Mucosa of stomach (tissue), 1 donor: ENCODE results near the gene TRIM54.
"Not testable (repeated sequence)": the region's sequence is repeated elsewhere in the genome, so short reads cannot be mapped to it uniquely, and the experiment has no call there.

Experiments used
- H3K27me3 ChIP-seq: one replicate; pipeline ENCODE4 v1.7.0; 2013; ENCODE audit warnings: mild to moderate bottlenecking, low read length; ENCODE audit not compliant: control insufficient read depth, insufficient read depth
- H3K36me3 ChIP-seq: one replicate; pipeline ENCODE4 v1.7.0; 2013; ENCODE audit warnings: low read length; ENCODE audit not compliant: control insufficient read depth, insufficient read depth
- H3K4me1 ChIP-seq: one replicate; pipeline ENCODE4 v1.7.0; 2013; ENCODE audit warnings: mild to moderate bottlenecking, low read length; ENCODE audit not compliant: control insufficient read depth, insufficient read depth
- H3K4me3 ChIP-seq: one replicate; pipeline ENCODE4 v1.7.0; 2013; ENCODE audit warnings: low read length
- H3K9ac ChIP-seq: one replicate; pipeline ENCODE4 v1.7.0; 2013; ENCODE audit warnings: mild to moderate bottlenecking, low read length, moderate library complexity
- H3K9me3 ChIP-seq: one replicate; pipeline ENCODE4 v1.7.0; 2013; ENCODE audit warnings: mild to moderate bottlenecking, low read length, moderate library complexity; ENCODE audit not compliant: control insufficient read depth
- donor health status: Pancreatic carcinoma.

The TRIM54 gene

GRCh38 chr2:27296481-27296880 lies 14.3 kb downstream of the TRIM54 start:
- Histone ChIP-seq H3K4me3 (no peak overlapping the region), H3K36me3 (no peaks in the 10 kb centered on the region), H3K9me3 (no peaks in the 10 kb centered on the region), H3K27me3 (peaks cover 8% of the 10 kb centered on the region), H3K4me1 (peaks cover 8% of the 10 kb centered on the region), H3K9ac (no peak overlapping the region)

- Histone ChIP-seq H3K4me1 (peaks cover 8% of the 10 kb centered on the region), H3K27me3 (peaks cover 4% of the 10 kb centered on the region), H3K4me3 (no peak overlapping the region)
These were observed 15.0 kb downstream of the TRIM54 start for GRCh38 chr2:27297195-27297594.

GRCh38 chr2:27298391-27299080 lies 16.3 kb downstream of the TRIM54 start:
- Histone ChIP-seq H3K4me1 (peaks cover 4% of the 10 kb centered on the region), H3K27me3 (peaks cover 4% of the 10 kb centered on the region), H3K9me3 (no peaks in the 10 kb centered on the region), H3K36me3 (no peaks in the 10 kb centered on the region), H3K4me3 (no peak overlapping the region), H3K9ac (no peak overlapping the region)

More at GRCh38 chr2:27297195-27297594, 15.0 kb downstream of the TRIM54 start:
- Histone ChIP-seq H3K36me3 (no peaks in the 10 kb centered on the region), H3K9me3 (no peaks in the 10 kb centered on the region), H3K9ac (no peak overlapping the region)

GRCh38 chr2:27300606-27301005 lies 18.4 kb downstream of the TRIM54 start:
- H3K9ac ChIP-seq, H3K9me3 ChIP-seq, H3K4me3 ChIP-seq, H3K4me1 ChIP-seq, H3K36me3 ChIP-seq: not testable (repeated sequence)
- peaks cover 14% of the 10 kb centered on the region for H3K27me3 ChIP-seq

GRCh38 chr2:27303093-27304025 lies 21.1 kb downstream of the TRIM54 start:
- Histone ChIP-seq H3K4me3 (no peak overlapping the region), H3K4me1 (peaks cover 21% of the 10 kb centered on the region), H3K27me3 (peaks cover 37% of the 10 kb centered on the region), H3K9ac (no peak overlapping the region), H3K36me3 (no peaks in the 10 kb centered on the region), H3K9me3 (no peaks in the 10 kb centered on the region)

- peaks cover 21% of the 10 kb centered on the region for H3K4me1 ChIP-seq
- no peaks in the 10 kb centered on the region for H3K36me3 ChIP-seq
- no peaks in the 10 kb centered on the region for H3K9me3 ChIP-seq
- peaks cover 43% of the 10 kb centered on the region for H3K27me3 ChIP-seq
- H3K9ac ChIP-seq: no peak overlapping the region
- H3K4me3 ChIP-seq: no peak overlapping the region
These were observed 22.4 kb downstream of the TRIM54 start for GRCh38 chr2:27304488-27305240.

DNA sequence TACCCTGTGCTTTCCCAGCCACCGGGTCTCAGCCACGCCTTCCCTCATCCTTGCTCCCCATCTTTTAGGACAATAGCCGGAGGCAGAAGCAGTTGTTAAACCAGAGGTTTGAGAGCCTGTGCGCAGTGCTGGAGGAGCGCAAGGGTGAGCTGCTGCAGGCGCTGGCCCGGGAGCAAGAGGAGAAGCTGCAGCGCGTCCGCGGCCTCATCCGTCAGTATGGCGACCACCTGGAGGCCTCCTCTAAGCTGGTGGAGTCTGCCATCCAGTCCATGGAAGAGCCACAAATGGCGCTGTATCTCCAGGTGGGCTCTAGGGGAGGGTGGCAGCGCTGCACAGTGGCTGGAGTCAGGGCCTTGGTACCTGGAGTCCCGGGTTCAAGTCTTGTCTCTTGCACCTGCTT lies 23.3 kb downstream of the TRIM54 start:
- Histone ChIP-seq H3K4me1 (peaks cover 21% of the 10 kb centered on the region), H3K9me3 (no peaks in the 10 kb centered on the region), H3K9ac (no peak overlapping the region), H3K4me3 (no peak overlapping the region), H3K27me3 (peaks cover 43% of the 10 kb centered on the region), H3K36me3 (no peaks in the 10 kb centered on the region)

DNA sequence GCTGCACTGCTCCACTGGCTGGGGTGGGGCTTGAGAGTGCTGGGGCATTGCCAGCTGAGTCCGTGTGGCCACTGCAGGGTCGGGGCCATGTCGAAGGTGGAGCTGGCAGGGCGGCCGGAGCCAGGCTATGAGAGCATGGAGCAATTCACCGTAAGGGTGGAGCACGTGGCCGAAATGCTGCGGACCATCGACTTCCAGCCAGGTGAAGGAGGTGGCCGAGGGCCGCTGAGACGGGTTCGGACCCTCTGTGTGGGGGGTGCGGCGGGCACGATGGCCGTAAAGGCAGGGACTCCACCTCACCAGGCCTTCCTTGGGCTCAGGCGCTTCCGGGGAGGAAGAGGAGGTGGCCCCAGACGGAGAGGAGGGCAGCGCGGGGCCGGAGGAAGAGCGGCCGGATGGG lies 23.9 kb downstream of the TRIM54 start:
- Histone ChIP-seq H3K4me1 (peaks cover 21% of the 10 kb centered on the region), H3K9me3 (no peaks in the 10 kb centered on the region), H3K36me3 (no peaks in the 10 kb centered on the region), H3K4me3 (no peak overlapping the region), H3K9ac (no peak overlapping the region), H3K27me3 (peaks cover 43% of the 10 kb centered on the region)

DNA sequence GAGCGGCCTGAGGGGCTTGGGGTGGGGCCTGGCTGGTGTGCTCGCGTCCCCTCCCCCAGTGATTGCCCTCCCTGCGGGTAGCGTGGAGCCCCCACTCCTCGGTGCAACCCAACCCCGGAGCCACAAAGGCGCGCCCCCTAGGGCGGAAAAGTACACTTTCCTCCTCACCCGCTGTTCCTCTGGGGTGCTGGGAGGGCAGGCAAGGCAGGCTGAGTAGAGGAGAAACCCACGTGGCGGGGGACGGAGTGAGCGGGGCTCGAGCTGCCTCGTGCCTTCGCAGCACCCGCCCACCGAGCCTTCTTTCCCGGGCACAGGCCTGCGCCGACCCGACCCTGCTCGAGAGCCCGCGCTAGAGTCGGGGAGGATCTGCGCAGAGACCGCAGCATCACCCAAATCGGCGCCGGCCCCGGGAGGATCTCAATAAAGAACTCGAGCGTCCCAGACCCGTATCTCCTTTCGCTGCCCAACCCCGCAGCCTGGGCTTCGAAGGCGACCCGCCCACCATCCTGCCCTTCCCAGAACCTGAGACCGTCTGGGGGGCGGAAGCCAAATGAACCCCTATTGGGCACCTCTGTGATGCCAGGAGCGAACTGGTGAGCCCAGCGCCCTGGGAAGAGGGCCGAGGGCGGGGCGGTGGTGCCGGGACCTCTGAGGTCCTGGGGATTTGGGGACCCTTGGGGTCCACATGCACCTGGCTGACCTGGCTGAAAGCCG lies 24.5 kb downstream of the TRIM54 start:
- H3K4me3 ChIP-seq: no peak overlapping the region

DNA sequence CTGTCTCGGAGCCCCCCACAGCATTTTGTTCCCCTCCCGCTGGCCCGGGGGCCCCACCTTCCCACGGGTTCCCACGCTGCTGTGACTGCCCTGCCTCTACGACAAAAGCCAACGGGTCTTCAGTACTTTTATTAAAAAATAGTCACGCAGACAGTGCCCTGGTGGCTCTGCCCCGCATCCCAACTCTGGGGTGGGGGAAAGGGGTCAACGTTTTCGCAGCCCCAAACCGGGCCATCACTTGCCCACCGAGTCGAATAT lies 25.0 kb downstream of the TRIM54 start:
- Histone ChIP-seq H3K27me3 (peaks cover 43% of the 10 kb centered on the region), H3K9me3 (no peaks in the 10 kb centered on the region), H3K4me1 (peaks cover 21% of the 10 kb centered on the region), H3K36me3 (no peaks in the 10 kb centered on the region), H3K9ac (no peak overlapping the region), H3K4me3 (no peak overlapping the region)

More for the DNA sequence above, 24.5 kb downstream of the TRIM54 start:
- Histone ChIP-seq H3K4me1 (peaks cover 21% of the 10 kb centered on the region), H3K9ac (no peak overlapping the region), H3K36me3 (no peaks in the 10 kb centered on the region), H3K9me3 (no peaks in the 10 kb centered on the region), H3K27me3 (peaks cover 43% of the 10 kb centered on the region)

DNA sequence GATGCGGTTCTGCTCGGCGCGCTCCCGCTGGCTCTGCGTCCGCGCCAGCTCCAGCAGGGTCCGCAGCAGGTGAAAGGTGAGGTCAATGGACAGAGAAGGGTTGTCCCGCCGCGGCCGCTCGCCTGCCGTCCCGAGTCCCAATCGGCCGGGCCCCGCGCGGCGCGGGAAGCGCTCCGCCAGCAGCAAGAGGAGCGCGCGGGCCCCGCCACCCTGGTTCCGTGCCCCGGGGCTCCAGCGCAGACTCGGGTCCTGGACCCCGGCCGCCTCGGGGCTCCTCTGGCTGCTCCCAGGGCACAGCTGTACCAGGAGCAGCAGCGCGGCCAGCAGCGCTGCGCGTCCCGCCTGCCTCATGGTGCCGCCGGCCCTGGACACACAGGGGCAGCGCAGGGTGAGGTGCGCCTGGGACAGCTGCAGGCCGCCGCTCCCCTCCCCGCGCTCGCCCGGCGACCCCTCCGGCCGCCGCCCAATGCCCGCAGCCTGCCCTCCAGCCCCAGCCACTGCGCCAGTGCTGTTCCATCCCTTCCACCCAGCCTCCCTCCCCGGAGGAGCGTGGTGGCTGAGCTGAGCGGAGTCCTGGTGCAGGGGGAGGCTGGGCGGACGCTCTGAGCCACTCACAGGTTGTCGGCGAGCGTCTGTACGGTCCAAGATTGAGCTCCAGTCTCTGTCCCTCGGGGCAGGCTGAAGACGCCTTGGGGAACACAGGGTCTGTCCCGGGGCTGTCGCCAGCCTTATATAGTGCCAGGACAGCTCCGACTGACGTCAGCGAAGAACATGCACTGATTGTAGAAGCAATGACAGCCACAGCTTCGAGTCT lies 25.5 kb downstream of the TRIM54 start:
- no peaks in the 10 kb centered on the region for H3K36me3 ChIP-seq
- H3K4me3 ChIP-seq: no peak overlapping the region
- peaks cover 43% of the 10 kb centered on the region for H3K27me3 ChIP-seq
- peaks cover 21% of the 10 kb centered on the region for H3K4me1 ChIP-seq
- no peaks in the 10 kb centered on the region for H3K9me3 ChIP-seq
- no peak overlapping the region for H3K9ac ChIP-seq
